GM11168 (cell line): ENCODE results near the gene BLTP3A.
"Not testable (repeated sequence)": the region's sequence is repeated elsewhere in the genome, so short reads cannot be mapped to it uniquely, and the experiment has no call there.

ENCODE experiments used
- in situ Hi-C: fragments of 300-500 bp; cut with MboI; formaldehyde crosslinking; loops from one replicate; pipeline ENCODE4 v1.12.0; 2022; ENCODE audit warnings: low sequenced_read_pairs; ENCODE audit not compliant: unreplicated experiment

The BLTP3A gene

GRCh38 chr6:34818872-34819570 lies 27.1 kb downstream of the BLTP3A start:
- in situ Hi-C loops, result not testable (repeated sequence)

DNA sequence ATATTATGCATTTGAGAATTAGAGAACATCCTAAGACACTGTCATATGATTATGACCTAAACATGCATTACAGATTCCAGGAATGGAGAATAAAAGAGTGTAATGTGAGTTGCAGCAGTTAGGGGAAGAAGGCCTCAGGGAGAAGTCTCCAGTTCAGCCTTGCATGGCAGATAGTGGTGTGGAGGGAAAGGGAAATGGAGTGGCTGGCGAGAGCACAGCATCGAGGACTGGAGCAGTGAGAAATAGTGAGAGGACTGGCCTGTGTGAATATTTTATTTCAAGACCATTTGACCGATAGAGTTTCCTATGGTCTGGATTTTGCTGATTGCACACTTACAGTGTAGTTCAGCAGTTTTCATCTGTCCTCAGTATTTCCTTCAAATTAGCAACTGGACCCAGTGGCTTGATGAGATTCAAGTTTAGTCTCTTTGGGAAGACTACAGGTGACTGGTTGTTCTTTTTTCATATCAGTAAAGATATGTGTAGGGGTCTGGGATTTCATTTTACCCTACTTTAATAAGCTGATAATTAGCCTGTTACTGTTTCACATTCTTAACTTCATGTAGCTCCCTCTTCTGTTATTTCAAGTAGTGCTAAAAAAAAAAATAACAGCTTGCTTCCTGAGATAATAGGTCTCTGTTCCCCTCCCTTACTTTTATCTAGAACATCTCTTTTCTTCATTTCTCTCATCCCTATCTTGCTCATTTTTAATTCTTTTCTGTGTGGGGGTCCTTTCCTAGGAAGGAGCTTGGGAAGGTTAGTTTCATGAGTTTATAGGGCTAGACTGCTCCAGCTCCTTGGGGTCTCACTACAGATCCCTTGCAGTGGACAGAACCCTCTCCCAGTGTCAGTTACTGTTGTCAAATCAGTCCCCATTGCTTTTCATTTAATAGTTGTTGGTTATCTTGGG lies 27.9 kb downstream of the BLTP3A start:
- in situ Hi-C loops, result no loop called here

GRCh38 chr6:34829137-34829536 lies 37.3 kb downstream of the BLTP3A start:
- in situ Hi-C loops, result no loop called here

GRCh38 chr6:34832942-34833341 lies 41.1 kb downstream of the BLTP3A start:
- in situ Hi-C loops, result no loop called here

DNA sequence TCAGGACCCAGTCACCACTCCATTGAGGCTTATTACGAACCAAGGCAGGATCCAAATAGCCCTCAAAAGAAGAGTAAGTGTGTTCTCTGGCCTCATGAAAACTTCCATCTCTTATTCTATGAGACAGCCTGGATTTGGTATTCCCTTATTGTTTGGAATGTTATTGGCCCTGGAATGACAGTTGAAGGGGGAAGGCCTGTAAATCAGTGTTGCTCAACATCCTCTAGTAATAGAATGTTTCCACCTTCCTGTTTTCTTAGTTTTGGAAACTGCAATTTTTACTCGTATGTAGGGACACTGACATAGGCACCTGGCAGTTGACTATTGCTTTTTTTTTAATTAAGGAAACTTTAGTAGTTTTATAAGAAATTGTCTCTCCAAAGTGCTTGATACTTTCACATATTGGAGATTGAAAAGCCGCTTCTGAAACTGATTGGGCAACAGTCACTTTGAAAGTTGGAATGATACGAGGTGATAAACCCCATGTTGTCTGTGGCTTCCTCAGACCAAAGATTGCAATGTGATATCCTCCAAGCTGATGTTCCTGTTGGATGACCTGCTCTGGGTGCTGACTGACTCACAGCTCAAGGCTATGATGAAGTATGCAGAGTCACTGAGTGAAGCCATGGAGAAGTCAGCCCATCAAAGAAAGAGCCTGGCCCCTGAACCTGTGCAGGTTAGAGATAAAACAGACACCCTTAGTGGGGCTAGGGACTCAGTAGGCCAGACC lies 43.1 kb downstream of the BLTP3A start:
- in situ Hi-C loops, result no loop called here

DNA sequence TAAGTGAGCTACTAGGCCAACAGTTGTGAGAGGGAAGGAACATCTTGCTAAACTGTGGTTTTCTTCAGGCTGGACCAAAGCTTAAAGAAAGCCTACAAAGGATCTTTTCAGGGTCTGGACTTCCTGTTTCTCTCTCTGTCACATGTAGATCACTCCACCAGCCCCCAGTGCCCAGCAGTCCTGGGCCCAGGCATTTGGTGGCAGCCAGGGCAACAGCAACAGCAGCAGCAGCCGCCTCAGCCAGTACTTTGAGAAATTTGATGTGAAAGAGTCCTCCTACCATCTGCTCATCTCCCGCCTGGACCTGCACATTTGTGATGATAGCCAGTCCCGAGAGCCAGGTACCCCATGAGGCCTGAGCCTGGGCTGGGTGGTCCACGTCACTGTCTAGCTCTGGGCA lies 44.1 kb downstream of the BLTP3A start:
- in situ Hi-C loops, result no loop called here

GRCh38 chr6:34836451-34836850 lies 44.6 kb downstream of the BLTP3A start:
- in situ Hi-C loops, result no loop called here

- in situ Hi-C loops, result no loop called here
These were observed 45.6 kb downstream of the BLTP3A start for GRCh38 chr6:34837528-34837927.

DNA sequence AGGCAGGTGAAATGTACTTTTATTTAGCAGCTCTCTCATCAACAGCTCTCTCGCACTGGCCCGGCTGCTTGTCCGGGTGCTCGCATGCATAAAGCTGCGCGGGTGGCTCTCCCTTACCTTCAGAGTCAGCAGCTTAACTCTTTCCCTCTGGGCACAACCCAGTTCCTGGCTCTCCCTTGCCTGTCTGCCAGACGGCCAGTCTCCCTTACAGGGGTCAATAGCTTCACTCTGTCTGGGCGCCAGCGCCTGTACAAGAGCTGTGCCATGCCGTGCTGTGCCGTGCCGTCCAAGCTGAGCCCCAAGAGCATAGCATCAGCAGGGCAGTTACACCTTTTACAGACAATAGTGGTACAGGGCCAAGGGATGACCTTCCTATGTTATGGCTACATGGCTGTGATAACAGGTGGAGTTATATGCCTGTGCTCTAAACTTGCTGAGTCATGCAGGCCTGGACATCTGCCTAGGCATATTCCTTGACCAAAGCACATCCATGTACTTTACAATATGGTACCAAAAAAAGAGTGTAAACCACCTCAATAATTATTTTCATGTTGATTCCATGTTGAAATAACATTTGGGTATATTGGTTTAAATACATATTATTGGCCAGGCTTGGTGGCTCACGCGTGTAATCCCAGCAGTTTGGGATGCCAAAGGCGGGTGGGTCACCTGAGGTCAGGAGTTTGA lies 47.9 kb downstream of the BLTP3A start:
- in situ Hi-C loops, result no loop called here
